Transverse colon (tissue), 4 donors: ENCODE data around the gene HPGD. TPM values are rescaled to one million over a fixed set of nuclear protein-coding genes. Genes with fewer than 3 reads are reported as not detected.

Source experiments
- DNase-seq: peaks from one replicate; pipeline ENCODE4 v3.0.0-alpha.2; 2019
- H3K27ac ChIP-seq, 4 donors: fragments of 200-600 bp; sonication (generic); 2 replicates each; pipeline ENCODE4 v1.5.1; 2016 to 2018; ENCODE audit warnings: inconsistent platforms in 4 of 4
- H3K27me3 ChIP-seq: fragments of 200-600 bp; sonication (generic); 2 replicates; pipeline ENCODE4 v1.5.1; 2017; ENCODE audit warnings: inconsistent platforms
- H3K36me3 ChIP-seq, 4 donors: fragments of 200-600 bp; sonication (generic); 2 replicates each; pipeline ENCODE4 v1.5.1; 2017 to 2019; ENCODE audit warnings: inconsistent platforms in 4 of 4
- H3K4me1 ChIP-seq, 4 donors: fragments of 200-600 bp; sonication (generic); 2 replicates each; pipeline ENCODE4 v1.5.1; 2017 to 2020; ENCODE audit warnings: inconsistent platforms in 4 of 4
- H3K4me3 ChIP-seq, 4 donors: fragments of 200-600 bp; sonication (generic); 1 replicate in 1 of 4; 2 replicates in 3 of 4; pipeline versions ENCODE4 v1.5.1 to v1.6.1; 2017 to 2019; ENCODE audit warnings: inconsistent platforms in 4 of 4
- H3K9me3 ChIP-seq, 2 donors: fragments of 200-600 bp; sonication (generic); 2 replicates each; pipeline ENCODE4 v1.5.1; 2017 to 2019; ENCODE audit warnings: inconsistent platforms in 2 of 2
- EP300 ChIP-seq: sonication (generic); formaldehyde crosslinking; IDR thresholded peaks from one replicate; pipeline ENCODE4 v1.6.1; 2017; ENCODE audit warnings: antibody characterized with exemption, low read depth
- POLR2A ChIP-seq: fragments of 450-650 bp; IDR thresholded peaks from one replicate; pipeline ENCODE4 v1.6.1; 2016; ENCODE audit warnings: antibody characterized with exemption, mild to moderate bottlenecking, moderate library complexity
- POLR2AphosphoS5 ChIP-seq, 3 donors: sonication (generic); formaldehyde crosslinking; IDR thresholded peaks; one replicate each; pipeline ENCODE4 v1.6.1; 2016; ENCODE audit warnings: antibody characterized with exemption in 3 of 3
- WGBS, 2 donors: methylation state at CpG; one replicate each; pipeline ENCODE4 v1.1.5; 2018; ENCODE audit warnings: low coverage in 1 of 2; 5-methylcytosine and 5-hydroxymethylcytosine counted together
- in situ Hi-C, 4 donors: fragments of 200-750 bp; cut with MboI; loops; one replicate each; pipeline versions ENCODE4 v1.15.0 to v1.15.1; 2017; ENCODE audit warnings: low sequenced_read_pairs in 3 of 4, low pct_ligation_motif_present in 1 of 4, low pct_unique_long_range_greater_than_20kb in 1 of 4
- intact Hi-C: fragments of 100-400 bp; cut with DNase I; formaldehyde crosslinking; loops from one replicate; pipeline ENCODE4 v1.15.1; 2023; ENCODE audit warnings: low total_unique reads
- total RNA-seq, 4 donors: library from RNA; depleted of rRNA; stranded (reverse); fragments of >200 nt; gene quantifications; one replicate each; pipeline ENCODE4 v1.1.0, GENCODE V29; 2016
- TF ChIP-seq, protein P1 (sequence below), 5 experiments: fragments of 200-600 bp in 3 of 5; fragments of 450-650 bp in 2 of 5; sonication (generic) in 3 of 5; IDR thresholded peaks; 1 replicate in 2 of 5; 2 replicates in 3 of 5; pipeline ENCODE4 v1.5.1; 2016 to 2017; ENCODE audit warnings: antibody characterized with exemption in 5 of 5, inconsistent platforms in 3 of 5, mild to moderate bottlenecking in 2 of 5, moderate library complexity in 1 of 5

HPGD gene
- 100 to 1,000 TPM in 3 of 4 donors, 10 to 100 TPM in 1; 33.0 to 602 (median 361) TPM for total RNA-seq

DNA sequence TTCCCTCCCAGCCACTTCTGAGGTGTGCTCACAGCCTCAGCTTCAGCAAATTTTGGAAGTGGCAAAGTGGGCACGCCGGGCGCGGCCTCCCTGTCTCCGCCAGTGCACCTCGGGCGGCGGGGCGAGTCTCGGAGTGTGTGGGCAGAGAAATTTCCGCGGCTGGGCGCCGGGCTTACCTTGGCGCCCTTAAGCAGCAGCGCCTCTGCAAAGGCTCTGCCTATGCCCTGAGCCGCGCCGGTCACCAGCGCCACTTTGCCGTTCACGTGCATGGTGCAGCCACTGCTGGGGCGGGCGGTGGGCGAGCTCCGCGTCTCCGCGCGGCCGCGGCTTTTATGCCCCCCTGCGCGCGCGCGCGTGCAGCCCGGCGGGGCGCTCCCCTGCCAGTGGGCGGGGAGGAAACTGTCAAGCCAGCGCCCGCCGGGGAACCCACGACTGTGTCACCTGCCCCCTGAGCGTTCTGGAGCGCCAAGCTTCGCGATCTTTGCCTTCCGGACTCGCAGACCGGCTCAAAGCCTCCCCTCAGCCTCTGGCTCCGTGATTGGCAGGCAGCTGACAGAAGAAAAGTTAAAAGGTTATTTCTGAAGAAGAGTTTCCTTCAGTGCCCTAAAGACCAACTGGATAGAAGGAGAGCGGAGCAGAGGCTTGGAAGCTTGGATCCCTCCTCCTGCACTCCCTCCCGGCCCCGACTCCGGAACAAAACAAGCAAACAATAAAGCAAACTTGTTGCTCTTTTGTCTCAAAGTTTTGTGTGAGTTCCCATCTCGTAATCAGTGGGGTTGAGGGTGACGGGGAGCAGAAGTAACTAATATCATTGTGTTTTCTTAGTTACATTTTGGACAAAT, at the start of gene HPGD:
TSS of gene HPGD (minus strand) at position 306 of the 842 bp plus-strand sequence. CDS start at position 269, 37 bp downstream.
- Histone ChIP-seq H3K4me1 (peaks cover 0 to 42% (median 17%) of the 10 kb centered on the region in 4 donors), H3K9me3 (no peaks in the 10 kb centered on the region), H3K36me3 (no peaks in the 10 kb centered on the region), H3K27me3 (no peaks in the 10 kb centered on the region), H3K4me3 (peak within 1 kb of the TSS; percentile 60 to 81 (median 65)), H3K27ac (peak within 1 kb of the TSS; percentile 84 to 89 (median 87))
- intact Hi-C loops: no loop called here
- peak; percentile 81 for DNase-seq
- TF ChIP-seq POLR2A (peak; percentile 80), EP300 (no peak), POLR2AphosphoS5 (IDR thresholded peaks at IDR 0.05) (peak; percentile 45 to 74 (median 72))
- TF ChIP-seq, protein P1, sequence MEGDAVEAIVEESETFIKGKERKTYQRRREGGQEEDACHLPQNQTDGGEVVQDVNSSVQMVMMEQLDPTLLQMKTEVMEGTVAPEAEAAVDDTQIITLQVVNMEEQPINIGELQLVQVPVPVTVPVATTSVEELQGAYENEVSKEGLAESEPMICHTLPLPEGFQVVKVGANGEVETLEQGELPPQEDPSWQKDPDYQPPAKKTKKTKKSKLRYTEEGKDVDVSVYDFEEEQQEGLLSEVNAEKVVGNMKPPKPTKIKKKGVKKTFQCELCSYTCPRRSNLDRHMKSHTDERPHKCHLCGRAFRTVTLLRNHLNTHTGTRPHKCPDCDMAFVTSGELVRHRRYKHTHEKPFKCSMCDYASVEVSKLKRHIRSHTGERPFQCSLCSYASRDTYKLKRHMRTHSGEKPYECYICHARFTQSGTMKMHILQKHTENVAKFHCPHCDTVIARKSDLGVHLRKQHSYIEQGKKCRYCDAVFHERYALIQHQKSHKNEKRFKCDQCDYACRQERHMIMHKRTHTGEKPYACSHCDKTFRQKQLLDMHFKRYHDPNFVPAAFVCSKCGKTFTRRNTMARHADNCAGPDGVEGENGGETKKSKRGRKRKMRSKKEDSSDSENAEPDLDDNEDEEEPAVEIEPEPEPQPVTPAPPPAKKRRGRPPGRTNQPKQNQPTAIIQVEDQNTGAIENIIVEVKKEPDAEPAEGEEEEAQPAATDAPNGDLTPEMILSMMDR (IDR thresholded peaks at IDR 0.05): peak in 1 of 5 experiments; percentile 21
- WGBS, 2 donors: 0% methylated on average over 6 to 36 of the region's 60 CpGs
- in situ Hi-C loops: no loop called here

GRCh38 chr4:174564529-174564928, 42.2 kb upstream of the HPGD start:
- TF ChIP-seq, protein P1 (IDR thresholded peaks at IDR 0.05): no peak
- TF ChIP-seq EP300: no peak
- TF ChIP-seq POLR2AphosphoS5 (IDR thresholded peaks at IDR 0.05): no peak
- no peak for TF ChIP-seq POLR2A
- DNase-seq: no peak
- H3K4me1 ChIP-seq: no peaks in the 10 kb centered on the region
- no peak overlapping the region for H3K27ac ChIP-seq
- H3K4me3 ChIP-seq: no peak overlapping the region
- intact Hi-C loops (no loop called here), in situ Hi-C loops (no loop called here)
- H3K36me3 ChIP-seq: no peaks in the 10 kb centered on the region
- 35 to 39% methylated on average over 2 of the region's 2 CpGs for WGBS, 2 donors
- H3K27me3 ChIP-seq: no peaks in the 10 kb centered on the region
- no peaks in the 10 kb centered on the region for H3K9me3 ChIP-seq

DNA sequence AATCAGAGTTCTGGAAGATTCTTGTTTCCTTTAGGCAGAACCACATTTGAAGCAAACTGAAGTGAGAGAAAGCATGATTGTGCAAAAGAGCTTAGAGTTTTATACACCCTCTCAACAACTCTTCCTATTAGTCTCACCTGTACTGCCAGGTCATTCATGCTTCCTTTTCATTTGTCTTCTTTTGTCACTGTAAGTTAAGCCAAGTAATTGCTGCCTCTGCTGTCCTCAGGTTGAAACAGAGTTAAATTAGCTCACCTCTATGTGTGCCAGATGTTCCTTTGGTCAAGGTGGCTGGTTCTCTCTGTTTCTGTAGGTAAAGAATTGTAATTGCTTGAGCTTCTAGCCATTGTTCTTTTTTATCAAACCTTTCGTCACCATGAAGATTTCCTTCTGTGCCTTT, 41.1 kb upstream of the HPGD start:
- Histone ChIP-seq H3K27ac (no peak overlapping the region), H3K4me1 (no peaks in the 10 kb centered on the region), H3K9me3 (no peaks in the 10 kb centered on the region), H3K27me3 (no peaks in the 10 kb centered on the region), H3K36me3 (no peaks in the 10 kb centered on the region), H3K4me3 (no peak overlapping the region)
- TF ChIP-seq POLR2AphosphoS5 (IDR thresholded peaks at IDR 0.05): no peak
- TF ChIP-seq, protein P1 (IDR thresholded peaks at IDR 0.05): no peak
- no peak for TF ChIP-seq POLR2A
- no peak for TF ChIP-seq EP300
- 96 to 100% methylated on average over 1 of the region's 1 CpG for WGBS, 2 donors
- in situ Hi-C loops: no loop called here
- intact Hi-C loops: no loop called here
- DNase-seq: no peak

DNA sequence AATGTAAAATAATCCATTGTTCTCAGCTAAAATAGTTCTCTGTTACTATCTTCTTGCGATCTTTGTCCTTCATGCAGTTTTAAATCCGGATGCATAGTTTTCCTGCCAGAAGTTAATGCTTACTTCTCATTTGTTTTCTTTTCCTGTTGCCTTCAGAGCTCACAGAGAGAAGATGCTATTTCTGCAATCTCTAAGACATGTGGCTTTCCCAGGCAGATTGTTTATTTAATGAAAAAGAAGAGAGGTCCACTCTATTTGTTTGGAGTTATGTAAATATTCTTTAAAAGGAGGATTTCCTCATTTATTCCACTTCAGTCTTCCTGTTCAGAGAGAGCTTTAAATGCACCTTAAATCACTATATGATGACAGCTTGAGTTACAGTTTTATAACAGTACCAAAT, 39.3 kb upstream of the HPGD start:
- intact Hi-C loops (no loop called here), in situ Hi-C loops (no loop called here)
- Histone ChIP-seq H3K9me3 (no peaks in the 10 kb centered on the region), H3K4me3 (no peak overlapping the region), H3K36me3 (no peaks in the 10 kb centered on the region), H3K4me1 (no peaks in the 10 kb centered on the region), H3K27me3 (no peaks in the 10 kb centered on the region), H3K27ac (no peak overlapping the region)
- TF ChIP-seq POLR2A: no peak
- TF ChIP-seq POLR2AphosphoS5 (IDR thresholded peaks at IDR 0.05): no peak
- TF ChIP-seq EP300: no peak
- TF ChIP-seq, protein P1 (IDR thresholded peaks at IDR 0.05): no peak
- WGBS, 2 donors: 20 to 45% methylated on average over 2 of the region's 2 CpGs
- DNase-seq: no peak
